GM19468 (cell line): ENCODE measurements around the gene LCA5L.

Experiments
- ATAC-seq: cut with Tn5 transposase; IDR thresholded peaks from one replicate; pipeline ENCODE4 v1.9.1; 2021; ENCODE audit warnings: mild to moderate bottlenecking, moderate library complexity, moderate number of reproducible peaks; ENCODE audit not compliant: unreplicated experiment; ENCODE audit errors: extremely low read depth

The LCA5L gene

DNA sequence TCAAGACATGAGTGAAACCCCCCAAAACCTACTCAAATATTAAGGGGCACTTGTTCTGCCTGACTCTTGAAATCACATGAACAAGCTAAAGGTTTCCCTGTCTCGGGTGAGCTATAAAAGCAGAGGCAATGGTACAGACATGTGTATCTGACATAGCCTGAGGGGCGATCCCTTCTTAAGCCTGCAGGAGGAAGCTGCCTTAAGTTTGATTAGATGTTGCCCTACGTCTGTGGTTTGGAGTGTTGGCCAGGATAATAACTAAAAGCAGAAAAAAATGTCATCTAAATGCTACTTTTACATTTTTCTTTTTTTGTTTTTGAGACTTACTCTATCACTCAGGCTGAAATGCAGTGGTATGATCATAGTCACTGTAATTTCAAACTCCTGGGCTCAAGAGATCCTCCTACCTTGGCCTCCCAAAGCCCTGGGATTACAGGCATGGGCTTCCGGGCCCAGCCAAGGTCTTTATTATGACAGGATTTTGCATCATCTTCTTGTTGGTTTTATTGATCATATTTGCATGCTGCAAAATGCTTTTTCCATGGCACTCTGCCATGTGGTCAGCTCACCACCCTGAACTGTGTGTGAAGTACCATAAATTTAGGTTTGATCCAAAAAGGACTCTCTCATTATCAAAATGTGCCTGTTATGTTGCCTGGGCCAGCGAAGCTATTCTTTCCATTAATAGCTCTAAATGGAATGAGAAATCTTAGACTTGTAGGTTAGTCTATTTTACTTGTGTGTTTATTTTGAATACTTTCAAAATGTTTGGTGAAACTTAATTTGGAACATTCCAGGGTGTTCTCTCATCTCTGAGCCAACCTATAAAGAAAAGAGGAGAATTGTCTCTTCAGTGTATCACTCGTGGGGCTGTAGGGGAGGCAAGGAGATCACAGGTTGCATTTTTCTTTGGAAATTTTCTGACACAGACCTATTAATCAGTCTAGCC is 81.7 kb downstream of the LCA5L start:
- ATAC-seq, result no peak

DNA sequence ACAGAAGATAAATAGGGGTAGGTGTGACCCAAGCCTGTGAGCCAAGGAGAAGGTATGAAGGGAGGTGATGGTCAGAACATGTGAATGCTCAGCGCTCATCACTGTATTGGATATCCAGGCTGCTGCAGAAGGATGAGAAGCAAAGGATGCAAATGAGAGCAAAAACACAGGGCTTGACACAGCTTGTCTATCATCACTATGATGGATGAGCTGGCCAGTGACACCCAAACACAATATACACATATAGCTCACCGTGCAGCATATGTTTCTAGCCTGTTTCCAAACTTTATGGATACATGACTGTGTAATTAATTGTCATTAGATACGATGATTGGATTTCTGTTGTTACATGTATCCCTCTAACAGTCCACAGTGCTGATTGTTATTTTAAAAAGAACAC is 82.8 kb downstream of the LCA5L start:
- no peak for ATAC-seq

DNA sequence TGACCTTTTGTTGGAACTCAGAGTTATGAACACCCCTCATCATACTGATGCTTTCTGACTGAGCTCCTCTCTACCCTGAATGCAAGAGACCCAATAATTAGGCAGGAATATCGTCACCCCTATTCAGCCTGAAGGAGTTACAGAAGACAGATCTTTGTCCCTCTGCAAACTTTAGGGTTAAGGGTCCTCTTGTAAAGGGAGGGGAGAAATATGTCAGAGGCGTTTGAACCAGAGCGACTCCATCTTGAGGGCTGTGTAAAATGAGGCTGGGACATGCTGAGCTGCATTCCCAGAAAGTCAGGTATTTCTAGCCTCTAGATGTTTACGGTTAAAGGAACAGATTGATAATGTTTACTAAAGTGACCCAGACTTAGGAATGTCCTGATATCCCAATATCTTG is 86.2 kb downstream of the LCA5L start:
- ATAC-seq, result no peak
